HG03565 (cell line): ENCODE data around the gene SERPING1.
"Not testable (repeated sequence)": the region's sequence is repeated elsewhere in the genome, so short reads cannot be mapped to it uniquely, and the experiment has no call there.

ENCODE experiments used
- ATAC-seq: cut with Tn5 transposase; IDR thresholded peaks from one replicate; pipeline ENCODE4 v1.9.1; 2021; ENCODE audit warnings: mild to moderate bottlenecking, moderate library complexity; ENCODE audit not compliant: unreplicated experiment

The SERPING1 gene

DNA sequence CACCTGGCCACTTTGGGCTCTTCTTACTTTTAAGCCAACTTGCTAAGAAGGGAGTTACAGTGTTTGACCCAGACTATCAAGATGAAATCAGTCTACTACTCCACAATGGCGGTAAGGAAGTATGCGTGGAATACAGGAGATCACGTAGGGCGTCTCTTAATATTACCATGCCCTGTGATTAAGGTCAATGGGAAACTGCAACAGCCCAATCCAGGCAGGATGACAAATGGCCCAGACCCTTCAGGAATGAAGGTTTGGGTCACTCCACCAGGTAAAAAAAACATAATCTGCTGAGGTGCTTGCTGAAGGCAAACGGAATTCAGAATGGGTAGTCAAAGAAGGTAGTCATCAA is 53.2 kb downstream of the SERPING1 start:
- ATAC-seq = no peak

DNA sequence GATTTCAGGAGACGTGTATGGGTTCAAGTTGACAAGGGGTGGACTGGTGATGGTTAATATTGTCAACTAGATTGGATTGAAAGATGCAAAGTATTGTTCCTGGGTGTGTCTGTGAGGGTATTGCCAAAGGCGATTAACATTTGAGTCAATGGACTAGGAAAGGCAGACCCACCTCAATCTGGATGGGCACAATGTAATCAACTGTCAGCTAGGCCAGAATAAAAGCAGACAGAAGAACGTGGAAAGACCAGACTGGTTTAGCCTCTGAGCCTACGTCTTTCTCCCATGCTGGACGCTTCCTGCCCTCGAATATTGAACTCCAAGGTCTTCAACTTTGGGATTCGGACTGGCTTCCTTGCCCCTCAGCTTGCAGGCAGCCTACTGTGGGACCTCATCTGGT is 53.9 kb downstream of the SERPING1 start:
- no peak for ATAC-seq

DNA sequence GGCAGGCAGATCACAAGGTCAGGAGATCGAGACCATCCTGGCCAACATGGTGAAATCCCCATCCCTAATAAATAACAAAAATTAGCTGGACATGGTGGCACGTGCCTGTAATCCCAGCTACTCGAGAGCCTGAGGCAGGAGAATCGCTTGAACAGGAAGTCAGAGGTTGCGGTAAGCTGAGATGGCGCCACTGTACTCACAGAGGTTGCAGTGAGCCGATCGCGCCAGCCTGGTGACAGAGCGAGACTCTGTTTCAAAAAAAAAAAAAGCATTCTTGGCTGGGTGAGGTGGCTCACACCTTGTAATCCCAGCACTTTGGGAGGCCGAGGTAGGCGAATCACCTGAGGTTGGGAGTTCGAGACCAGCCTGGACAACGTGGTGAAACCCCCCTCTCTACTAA is 54.7 kb downstream of the SERPING1 start:
- not testable (repeated sequence) for ATAC-seq

DNA sequence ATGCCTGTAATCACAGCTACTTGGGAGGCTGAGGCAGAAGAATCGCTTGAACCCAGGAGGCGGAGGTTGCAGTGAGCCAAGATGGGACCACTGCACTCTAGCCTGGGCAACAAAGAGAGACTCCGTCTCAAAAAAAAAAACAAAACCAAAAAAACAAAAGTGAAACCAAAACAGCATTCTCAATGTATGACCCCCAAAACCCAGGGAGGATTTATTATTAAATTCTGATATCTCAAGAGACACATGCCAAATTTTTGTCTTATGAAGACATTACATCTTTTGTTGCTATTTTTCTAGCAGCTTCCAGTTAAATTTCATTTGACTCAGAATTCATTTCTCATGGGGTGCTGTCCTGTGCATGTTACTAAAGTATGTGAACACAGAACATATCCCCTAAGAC is 55.2 kb downstream of the SERPING1 start:
- ATAC-seq = no peak

DNA sequence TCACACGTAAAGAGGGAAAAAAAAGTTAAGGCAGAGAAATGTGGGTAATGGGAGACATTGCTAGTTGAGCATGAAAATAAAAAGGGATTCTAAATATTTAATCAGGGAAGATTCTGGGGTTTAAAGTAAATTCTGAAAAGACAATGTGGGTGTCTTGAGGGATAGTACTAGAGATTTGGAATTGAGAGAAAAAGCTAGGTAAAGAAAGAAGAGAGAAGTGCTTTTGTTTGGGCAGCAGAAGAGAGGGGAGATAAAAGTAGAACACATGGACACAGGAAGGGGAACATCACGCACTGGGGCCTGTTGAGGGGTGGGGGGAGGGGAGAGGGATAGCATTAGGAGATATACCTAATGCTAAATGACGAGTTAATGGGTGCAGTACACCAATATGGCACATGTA is 55.7 kb downstream of the SERPING1 start:
- ATAC-seq = no peak

DNA sequence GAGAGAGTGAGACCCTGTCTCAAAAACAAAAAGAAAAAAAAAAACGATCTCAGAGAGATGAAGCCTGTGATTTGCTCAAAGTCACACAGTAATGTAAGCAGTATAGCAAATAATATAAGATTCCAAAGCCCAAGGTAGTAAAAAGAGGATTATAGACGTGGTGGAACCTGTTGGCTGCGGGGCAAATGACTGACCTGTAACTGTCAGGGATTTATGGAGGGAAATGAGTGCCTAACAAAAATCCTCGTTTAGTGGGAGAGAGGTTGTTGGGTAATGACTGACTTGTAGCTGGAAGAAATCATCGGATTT is 59.4 kb downstream of the SERPING1 start:
- ATAC-seq = no peak

DNA sequence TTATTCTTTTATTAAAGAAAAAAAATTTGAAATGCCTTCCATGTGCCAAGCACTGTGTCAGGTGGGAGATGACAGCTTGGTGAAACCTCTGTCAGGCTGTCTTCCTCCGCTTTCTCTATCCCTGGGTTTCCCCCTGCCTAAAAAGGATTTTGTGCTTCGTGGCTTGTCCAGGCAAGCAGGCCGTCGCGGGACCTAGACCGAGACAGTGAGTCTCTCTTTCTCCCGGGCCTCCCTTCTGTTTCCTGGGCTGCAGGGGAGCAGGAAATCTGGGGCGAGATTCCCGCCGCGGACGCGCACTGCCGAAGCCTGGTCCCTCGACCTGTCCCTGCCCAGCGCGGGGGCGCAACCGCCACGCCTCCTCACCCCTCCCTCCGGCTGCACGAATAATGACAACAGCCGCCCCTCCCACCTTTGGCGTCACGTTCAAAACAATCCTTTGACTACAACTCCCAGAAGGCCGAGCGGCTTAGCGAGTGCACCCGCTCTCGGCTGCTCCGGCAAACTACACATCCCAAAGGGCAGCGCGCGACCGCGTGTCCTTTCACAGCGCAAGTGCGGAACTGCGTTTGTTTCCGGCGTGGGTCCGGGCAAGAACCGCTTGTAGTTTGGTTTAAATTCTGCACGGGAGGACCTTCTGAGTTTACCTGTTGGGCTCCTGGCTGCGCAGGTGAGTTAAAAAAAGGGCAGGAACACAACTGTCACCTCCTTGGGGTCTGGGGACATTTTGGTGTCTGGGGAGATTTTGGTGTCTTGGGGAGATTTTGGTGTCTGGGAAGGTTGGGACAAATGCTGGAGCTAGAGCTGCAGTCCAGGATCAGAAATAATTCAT is 59.9 kb downstream of the SERPING1 start, which contains the start of gene CLP1:
TSS of gene CLP1 (plus strand) at position 569 of the 829 bp plus-strand sequence. CDS start 1,715 bp downstream, outside the sequence.
- peak; percentile 99 for ATAC-seq

DNA sequence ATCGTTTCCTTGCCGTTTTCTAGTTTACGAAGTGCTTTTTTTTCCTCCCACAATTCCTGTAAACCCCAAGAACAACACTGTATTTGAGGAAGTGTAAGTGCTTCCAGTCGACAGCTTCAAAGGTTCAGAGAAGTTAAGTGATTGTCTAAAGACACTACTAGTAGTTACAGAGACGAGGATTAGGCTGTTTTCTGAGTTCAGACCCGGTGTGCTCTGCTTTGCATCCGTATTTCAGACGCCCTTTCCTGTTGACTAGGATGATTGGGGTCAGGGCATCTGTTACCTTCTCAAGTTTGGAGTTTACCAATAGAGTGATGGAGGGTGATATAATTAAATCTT is 60.5 kb downstream of the SERPING1 start:
- ATAC-seq = no peak

DNA sequence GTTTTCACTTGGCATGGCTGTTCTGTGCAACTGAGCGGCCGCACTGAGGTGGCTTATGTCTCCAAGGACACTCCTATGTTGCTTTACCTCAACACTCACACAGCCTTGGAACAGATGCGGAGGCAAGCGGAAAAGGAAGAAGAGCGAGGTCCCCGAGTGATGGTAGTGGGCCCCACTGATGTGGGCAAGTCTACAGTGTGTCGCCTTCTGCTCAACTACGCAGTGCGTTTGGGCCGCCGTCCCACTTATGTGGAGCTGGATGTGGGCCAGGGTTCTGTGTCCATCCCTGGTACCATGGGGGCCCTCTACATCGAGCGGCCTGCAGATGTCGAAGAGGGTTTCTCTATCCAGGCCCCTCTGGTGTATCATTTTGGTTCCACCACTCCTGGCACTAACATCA is 62.2 kb downstream of the SERPING1 start:
- ATAC-seq = no peak

DNA sequence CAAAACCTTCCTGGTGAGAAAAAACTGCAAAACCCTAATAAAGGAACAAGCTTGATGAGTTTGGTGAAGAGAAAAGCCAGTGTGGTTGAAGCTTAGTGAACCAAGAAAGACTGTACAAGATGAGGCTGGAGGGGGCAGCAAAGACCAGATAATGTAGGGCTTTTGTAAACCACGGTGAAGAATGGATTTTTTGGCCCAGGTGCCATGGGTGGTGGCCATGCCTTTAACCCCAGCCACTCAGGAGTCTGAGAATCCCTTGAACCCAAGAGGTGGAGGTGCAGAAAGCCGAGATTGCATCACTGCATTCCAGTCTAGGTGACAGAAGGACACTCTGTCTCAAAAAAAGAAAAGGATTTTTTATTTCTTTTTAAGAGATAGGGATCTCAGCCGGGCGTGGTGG is 65.4 kb downstream of the SERPING1 start:
- ATAC-seq = no peak

DNA sequence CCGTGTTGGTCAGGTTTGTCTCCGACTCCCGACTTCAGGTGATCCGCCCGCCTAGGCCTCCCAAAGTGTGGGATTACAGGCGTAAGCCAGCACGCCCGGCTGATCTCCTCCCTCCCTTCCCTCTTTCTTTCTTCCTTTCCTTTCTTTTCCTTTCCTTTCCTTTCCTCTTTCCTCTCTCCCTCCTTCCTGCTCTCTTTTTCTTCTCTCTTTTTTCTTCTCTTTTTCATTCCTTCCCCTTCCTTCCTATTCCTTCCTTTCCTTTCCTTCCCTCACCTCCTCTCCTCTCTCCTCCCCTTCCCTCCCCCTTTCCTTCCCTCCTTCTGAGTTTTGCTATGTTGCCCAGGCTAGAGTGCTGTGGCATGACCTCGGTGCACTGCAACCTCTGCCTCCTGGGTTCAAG is 66.5 kb downstream of the SERPING1 start:
- ATAC-seq = no peak
